ENCODE measurements around the gene ZNF746. TPM values are rescaled to one million over a fixed set of nuclear protein-coding genes. Genes with fewer than 3 reads are reported as not detected.
A peak's percentile ranks its signal among the peaks of the same experiment; 100 is the strongest.

The ZNF746 gene
- total RNA-seq (2022) (22.0 and 23.7 TPM in 2 replicates), Bru-seq, nascent RNA (percentile 85 among the genes with signal in this experiment), BruChase-seq, experiment 1, labeled RNA remaining after a 6-hour chase (percentile 68 among the genes with signal in this experiment), BruChase-seq, experiment 2, labeled RNA remaining after a 2-hour chase (percentile 86 among the genes with signal in this experiment)
- long read RNA-seq, transcript ZNF746-201 (7 exons, 3,806 nt), result minor isoform, 6 of 73 reads
- long read RNA-seq, transcript ZNF746-205 (7 exons, 3,949 nt), result minor isoform, 15 of 73 reads
- long read RNA-seq, transcript ZNF746-202 (7 exons, 3,797 nt), result major isoform, 17 of 73 reads
- long read RNA-seq, partial matches to known transcripts, result 4 of 73 reads
- long read RNA-seq, other reads (novel, unspliced or antisense), result 30 of 73 reads

DNA sequence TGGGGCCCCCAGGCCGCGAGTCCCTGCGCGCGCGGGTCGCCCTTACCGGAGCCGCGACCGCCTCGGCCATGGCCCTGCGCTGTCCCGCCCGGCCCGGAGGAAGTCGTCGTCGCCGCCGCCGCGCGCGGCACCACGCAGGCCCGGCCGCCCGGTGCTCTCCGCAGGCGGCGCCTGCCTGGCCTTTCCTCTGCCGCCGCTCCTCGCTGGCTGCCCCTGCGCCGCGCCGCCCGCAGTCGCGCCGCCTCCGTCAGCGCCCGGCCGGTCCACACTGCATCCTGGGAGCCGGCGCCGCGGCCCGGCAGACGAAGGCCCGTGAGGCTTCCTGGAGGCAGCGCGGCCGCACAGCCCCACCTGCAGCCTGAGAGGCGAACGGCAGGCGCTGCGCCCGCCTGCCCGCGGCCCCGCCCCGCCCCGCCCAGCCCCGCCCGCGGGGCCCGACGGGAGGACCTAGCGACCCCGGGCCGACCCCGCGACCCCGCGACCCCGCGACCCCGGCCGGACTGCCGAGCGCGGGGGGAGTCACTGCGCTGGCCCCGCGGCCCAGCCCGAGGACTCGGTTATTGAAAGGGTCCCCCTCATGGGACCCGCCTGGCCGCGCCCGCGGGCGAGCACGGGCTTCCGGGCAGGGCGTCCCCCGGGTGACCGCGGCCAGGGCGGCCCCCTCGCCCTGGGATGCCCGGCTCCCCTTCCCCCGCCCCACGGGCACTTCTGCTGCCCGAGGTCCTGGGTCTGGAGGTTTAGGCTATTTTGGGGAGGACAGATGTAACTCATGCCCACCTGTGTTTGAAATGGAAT, at the start of gene ZNF746:
Gene ZNF746, minus strand, starts transcription at position 343 of the 795 bp plus-strand sequence. Its CDS starts 273 bp downstream, at position 70.
- POLR2A ChIA-PET, result interaction anchor here (0.8 kb wide), 1 partner anchor 126 kb away, joined by 6 read pairs; no protein-coding TSS in a partner anchor
- Mint-ChIP-seq H3K4me3 (ENCODE audit: unreplicated experiment) (peak within 1 kb of the TSS; percentile 94), H3K36me3 (ENCODE audit: insufficient read depth, unreplicated experiment) (peaks cover 22% of the 10 kb centered on the region), H3K4me1 (ENCODE audit: insufficient read depth, unreplicated experiment) (peaks cover 16% of the 10 kb centered on the region), H3K27ac (ENCODE audit: low read depth, unreplicated experiment) (peak within 1 kb of the TSS; percentile 92), H3K9me3 (ENCODE audit: unreplicated experiment) (no peaks in the 10 kb centered on the region), H3K27me3 (ENCODE audit: insufficient read depth, unreplicated experiment) (no peaks in the 10 kb centered on the region)
- TF ChIP-seq, protein P1, sequence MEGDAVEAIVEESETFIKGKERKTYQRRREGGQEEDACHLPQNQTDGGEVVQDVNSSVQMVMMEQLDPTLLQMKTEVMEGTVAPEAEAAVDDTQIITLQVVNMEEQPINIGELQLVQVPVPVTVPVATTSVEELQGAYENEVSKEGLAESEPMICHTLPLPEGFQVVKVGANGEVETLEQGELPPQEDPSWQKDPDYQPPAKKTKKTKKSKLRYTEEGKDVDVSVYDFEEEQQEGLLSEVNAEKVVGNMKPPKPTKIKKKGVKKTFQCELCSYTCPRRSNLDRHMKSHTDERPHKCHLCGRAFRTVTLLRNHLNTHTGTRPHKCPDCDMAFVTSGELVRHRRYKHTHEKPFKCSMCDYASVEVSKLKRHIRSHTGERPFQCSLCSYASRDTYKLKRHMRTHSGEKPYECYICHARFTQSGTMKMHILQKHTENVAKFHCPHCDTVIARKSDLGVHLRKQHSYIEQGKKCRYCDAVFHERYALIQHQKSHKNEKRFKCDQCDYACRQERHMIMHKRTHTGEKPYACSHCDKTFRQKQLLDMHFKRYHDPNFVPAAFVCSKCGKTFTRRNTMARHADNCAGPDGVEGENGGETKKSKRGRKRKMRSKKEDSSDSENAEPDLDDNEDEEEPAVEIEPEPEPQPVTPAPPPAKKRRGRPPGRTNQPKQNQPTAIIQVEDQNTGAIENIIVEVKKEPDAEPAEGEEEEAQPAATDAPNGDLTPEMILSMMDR (IDR thresholded peaks at IDR 0.05; ENCODE audit: unreplicated experiment), result peak; percentile 67
- no TSS peak for BruUV-seq (replicated peaks)
- intact Hi-C loops (cut with micrococcal nuclease), result loop anchor here (1.0 to 5.0 kb wide), 5 partner anchors 37 to 371 kb away; partner anchors contain the start of genes ZNF425, ZNF777 and ZNF783
- DNase-seq (ENCODE audit: unreplicated experiment), result peak; percentile 82
- CTCF ChIA-PET, result interaction anchor here (0.7 kb wide), 1 partner anchor 265 kb away, joined by 4 read pairs; no protein-coding TSS in a partner anchor

DNA sequence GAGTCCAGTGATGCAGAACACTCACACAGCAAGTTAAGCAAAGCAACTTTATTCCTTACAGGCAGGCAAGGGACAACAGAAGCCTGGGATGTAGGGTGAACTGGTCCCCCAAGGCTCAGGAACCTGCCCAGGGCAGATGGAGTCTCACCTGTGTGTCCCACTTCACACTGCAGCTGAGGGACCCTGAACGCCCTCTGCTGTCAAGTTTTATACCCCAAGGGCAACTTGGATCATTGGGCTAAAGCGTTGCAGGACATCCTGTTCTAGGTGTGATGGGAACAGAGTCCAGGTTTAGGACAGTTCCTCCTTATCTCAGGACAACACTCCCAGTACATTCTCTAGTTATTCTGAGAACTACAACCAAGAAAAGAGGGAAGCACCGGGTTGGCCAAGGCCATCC, 49.5 kb upstream of the ZNF746 start:
- BruUV-seq (replicated peaks), result no TSS peak
- ChIA-PET CTCF (interaction anchor here (0.6 to 0.7 kb wide), 3 partner anchors 12 to 229 kb away, joined by 3 read pairs; no protein-coding TSS in a partner anchor), POLR2A (no interaction called here)
- no peak for DNase-seq (ENCODE audit: unreplicated experiment)
- Mint-ChIP-seq H3K9me3 (ENCODE audit: unreplicated experiment) (no peaks in the 10 kb centered on the region), H3K27me3 (ENCODE audit: insufficient read depth, unreplicated experiment) (no peaks in the 10 kb centered on the region), H3K27ac (ENCODE audit: low read depth, unreplicated experiment) (no peak overlapping the region), H3K4me3 (ENCODE audit: unreplicated experiment) (no peak overlapping the region), H3K4me1 (ENCODE audit: insufficient read depth, unreplicated experiment) (no peaks in the 10 kb centered on the region), H3K36me3 (ENCODE audit: insufficient read depth, unreplicated experiment) (peaks cover 76% of the 10 kb centered on the region)
- intact Hi-C loops (cut with micrococcal nuclease), result no loop called here
- TF ChIP-seq, protein P1 (IDR thresholded peaks at IDR 0.05; ENCODE audit: unreplicated experiment), result no peak

- H3K9me3 Mint-ChIP-seq (ENCODE audit: unreplicated experiment), result no peaks in the 10 kb centered on the region
- intact Hi-C loops (cut with micrococcal nuclease), result no loop called here
- H3K27ac Mint-ChIP-seq (ENCODE audit: low read depth, unreplicated experiment), result no peak overlapping the region
- no peak overlapping the region for H3K4me3 Mint-ChIP-seq (ENCODE audit: unreplicated experiment)
- TF ChIP-seq, protein P1 (IDR thresholded peaks at IDR 0.05; ENCODE audit: unreplicated experiment), result no peak
- DNase-seq (ENCODE audit: unreplicated experiment), result no peak
- CTCF ChIA-PET, result no interaction called here
- BruUV-seq (replicated peaks), result no TSS peak
- POLR2A ChIA-PET, result no interaction called here
- H3K4me1 Mint-ChIP-seq (ENCODE audit: insufficient read depth, unreplicated experiment), result no peaks in the 10 kb centered on the region
- peaks cover 74% of the 10 kb centered on the region for H3K36me3 Mint-ChIP-seq (ENCODE audit: insufficient read depth, unreplicated experiment)
- no peaks in the 10 kb centered on the region for H3K27me3 Mint-ChIP-seq (ENCODE audit: insufficient read depth, unreplicated experiment)
Observed at GRCh38 chr7:149546331-149546730, 48.7 kb upstream of the ZNF746 start.

GRCh38 chr7:149544028-149544427, 46.4 kb upstream of the ZNF746 start:
- Mint-ChIP-seq H3K4me3 (ENCODE audit: unreplicated experiment) (no peak overlapping the region), H3K9me3 (ENCODE audit: unreplicated experiment) (peaks cover 7% of the 10 kb centered on the region), H3K36me3 (ENCODE audit: insufficient read depth, unreplicated experiment) (peaks cover 54% of the 10 kb centered on the region), H3K27ac (ENCODE audit: low read depth, unreplicated experiment) (peak overlapping the region; percentile 42), H3K4me1 (ENCODE audit: insufficient read depth, unreplicated experiment) (no peaks in the 10 kb centered on the region), H3K27me3 (ENCODE audit: insufficient read depth, unreplicated experiment) (no peaks in the 10 kb centered on the region)
- intact Hi-C loops (cut with micrococcal nuclease), result no loop called here
- TF ChIP-seq, protein P1 (IDR thresholded peaks at IDR 0.05; ENCODE audit: unreplicated experiment), result no peak
- no TSS peak for BruUV-seq (replicated peaks)
- CTCF ChIA-PET, result no interaction called here
- POLR2A ChIA-PET, result interaction anchor here (0.5 kb wide), 1 partner anchor 24 kb away, joined by 3 read pairs; no protein-coding TSS in a partner anchor
- DNase-seq (ENCODE audit: unreplicated experiment), result no peak

Measured in MCF 10A (cell line).